Stimulated activated CD8-positive, alpha-beta memory T cell treated with anti-CD3 and anti-CD28 coated beads, Interleukin-15, amount 100 ng/mL, for 48 hours (primary cell): Measurements from ENCODE around the gene OTOGL.
A peak's percentile ranks its signal among the peaks of the same experiment; 100 is the strongest.
"Not testable (repeated sequence)": the region's sequence is repeated elsewhere in the genome, so short reads cannot be mapped to it uniquely, and the experiment has no call there.

ENCODE experiments used
- DNase-seq, 2 donors: peaks; one replicate each; pipeline ENCODE4 v3.0.0-alpha.2; 2020; ENCODE audit warnings: low read depth in 2 of 2

Gene OTOGL

DNA sequence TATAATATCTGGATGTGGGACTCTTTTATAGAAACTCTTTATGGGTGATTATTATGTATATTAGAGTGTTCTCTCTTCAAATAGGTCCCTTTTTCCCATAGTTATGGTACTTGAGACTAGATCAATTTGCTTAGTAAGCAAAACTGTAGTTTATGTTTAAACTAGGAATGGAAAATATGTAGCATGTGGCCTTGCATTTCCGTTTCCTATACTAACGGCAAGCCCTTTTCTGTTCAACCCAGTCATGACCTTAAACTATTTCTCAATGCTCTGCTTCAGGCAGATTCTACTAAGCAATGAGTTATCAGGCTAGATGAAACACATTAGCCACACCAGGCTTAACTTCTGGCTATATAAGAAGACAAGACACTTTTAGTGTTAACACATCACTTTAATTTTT, 84.6 kb downstream of the OTOGL start:
- no peak for DNase-seq

DNA sequence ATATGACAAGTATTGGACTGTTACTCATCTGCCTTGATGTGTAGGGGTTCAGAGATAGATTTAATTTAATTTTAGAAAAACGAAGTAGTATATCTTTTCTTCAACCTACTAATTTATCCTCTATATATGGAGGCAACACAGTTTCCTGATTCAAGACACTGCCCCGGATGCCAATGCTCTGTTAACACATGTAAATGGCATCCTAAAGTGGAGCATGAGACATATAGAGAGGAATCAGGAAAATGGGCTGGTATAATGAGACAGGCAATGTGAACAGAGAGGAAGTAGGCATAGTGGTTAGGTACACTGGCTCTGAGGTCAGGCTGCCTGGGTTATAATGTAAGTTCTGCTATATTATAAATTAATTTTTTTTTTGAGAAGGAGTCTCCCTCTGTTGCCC, 85.6 kb downstream of the OTOGL start:
- DNase-seq: no peak

- no peak for DNase-seq
These were observed 87.4 kb downstream of the OTOGL start for GRCh38 chr12:80186727-80187217.

GRCh38 chr12:80187660-80188090, 88.3 kb downstream of the OTOGL start:
- peak in 1 of 2 donors; percentile 23 for DNase-seq

DNA sequence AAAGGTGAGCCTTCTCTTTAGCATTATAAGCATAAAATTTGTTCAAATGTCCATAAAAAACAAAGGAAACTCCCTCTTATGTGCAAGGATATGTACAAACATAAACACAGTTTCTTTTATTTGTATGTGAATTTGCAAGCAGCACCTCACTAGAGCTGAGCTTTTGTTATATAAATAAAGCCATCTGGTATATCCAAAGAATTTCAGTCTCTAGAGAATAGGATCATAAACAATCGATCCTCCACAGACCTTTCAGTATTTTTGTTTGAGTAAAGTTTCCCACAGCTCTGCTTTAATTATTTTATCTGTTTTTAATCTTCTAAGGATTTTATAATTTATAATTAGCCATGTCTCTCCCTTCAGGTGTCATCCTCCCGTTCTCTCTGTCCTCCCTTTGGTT, 89.2 kb downstream of the OTOGL start:
- no peak for DNase-seq

- no peak for DNase-seq
These were observed 89.9 kb downstream of the OTOGL start for GRCh38 chr12:80189241-80189640.

- no peak for DNase-seq
These were observed 90.7 kb downstream of the OTOGL start for GRCh38 chr12:80190001-80190400.

DNA sequence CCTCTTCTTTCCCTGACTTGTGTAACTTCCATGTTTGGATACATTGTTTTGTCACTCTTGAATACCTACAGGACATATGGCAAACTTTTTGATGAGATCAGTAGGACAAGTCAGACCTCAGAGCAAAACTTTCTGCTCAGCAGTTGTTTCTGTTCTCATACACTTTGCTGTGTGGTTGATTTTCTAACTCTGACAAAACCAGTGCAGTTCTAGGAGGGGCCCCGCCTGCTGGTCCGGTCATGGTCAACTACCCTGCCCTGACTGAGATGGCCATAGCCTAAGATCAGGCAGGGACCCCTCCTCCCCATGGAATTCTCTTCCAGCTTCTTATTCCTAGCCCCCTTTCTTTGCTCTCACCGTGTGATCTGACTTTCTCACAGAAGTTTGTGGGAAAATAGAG, 92.8 kb downstream of the OTOGL start:
- DNase-seq: no peak

- no peak for DNase-seq
These were observed 94.5 kb downstream of the OTOGL start for GRCh38 chr12:80193865-80194264.

DNA sequence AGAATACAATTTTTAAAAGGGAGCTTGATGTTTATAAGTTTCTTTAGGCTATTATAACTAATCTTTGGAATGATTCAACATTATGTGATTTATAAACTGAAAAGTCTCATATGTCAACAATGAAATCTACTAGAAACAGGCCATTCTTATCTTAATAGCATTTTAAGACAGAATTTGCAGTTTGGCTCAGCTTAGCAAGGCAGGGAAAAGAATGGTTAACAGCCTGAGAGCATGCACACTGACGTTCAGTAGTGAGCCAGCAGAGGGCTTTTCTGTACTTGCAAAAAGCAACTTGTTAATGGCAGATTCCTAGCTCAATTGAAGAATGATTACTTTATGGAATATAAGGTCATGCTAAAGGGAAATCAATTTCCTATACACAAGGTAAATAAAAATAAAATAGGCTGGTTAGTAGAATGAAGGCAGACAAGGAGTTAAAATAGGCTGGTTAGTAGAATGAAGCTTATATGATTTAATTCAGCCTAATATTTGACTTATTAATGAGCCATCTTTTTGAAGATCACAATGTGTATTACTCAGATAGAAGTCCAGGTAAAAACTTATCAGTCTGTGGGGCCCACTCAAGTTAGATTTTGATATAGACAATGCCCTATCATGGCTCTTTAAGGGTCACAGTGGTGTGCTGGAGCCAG, 95.9 kb downstream of the OTOGL start:
- DNase-seq: no peak

DNA sequence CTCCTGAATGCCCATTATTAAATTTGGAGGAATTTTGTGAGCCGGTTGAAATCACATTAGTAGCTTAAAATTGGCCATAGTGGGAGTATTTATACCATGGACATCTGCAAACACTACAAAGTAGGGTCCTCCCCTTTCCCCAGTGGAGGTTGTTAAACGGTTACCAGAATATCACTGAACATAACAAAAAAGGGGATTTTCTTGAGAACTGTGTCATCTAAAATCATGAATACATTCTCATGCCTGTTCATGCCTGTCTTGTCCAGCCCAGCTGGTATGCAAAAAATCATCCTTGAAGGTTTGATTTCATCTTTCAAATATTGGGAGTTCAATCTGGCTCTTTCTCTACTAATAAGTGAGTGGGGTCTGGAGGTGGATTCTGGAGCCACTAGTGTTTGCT, 96.4 kb downstream of the OTOGL start:
- DNase-seq: no peak

DNA sequence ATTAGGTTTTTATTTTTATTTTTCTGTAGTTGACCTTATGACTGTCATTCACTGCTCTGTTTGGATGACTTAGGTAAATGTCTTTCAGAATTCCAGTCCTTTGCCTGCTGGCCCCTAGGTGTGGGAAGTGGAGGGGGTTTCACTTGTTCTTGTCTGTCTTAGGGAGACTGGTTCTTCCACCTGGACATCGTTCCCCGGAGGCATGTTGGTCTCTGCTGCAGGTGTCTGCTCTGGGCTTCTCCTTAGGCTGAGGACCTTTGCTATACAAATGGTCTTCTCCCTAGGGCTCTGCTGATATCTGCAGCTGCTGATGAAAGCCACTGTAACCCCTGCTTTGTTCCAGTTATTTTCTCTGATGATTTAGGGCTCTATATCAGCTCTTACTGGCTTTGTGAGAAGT, 97.1 kb downstream of the OTOGL start:
- no peak for DNase-seq

- DNase-seq: no peak
These were observed 99.5 kb downstream of the OTOGL start for GRCh38 chr12:80198782-80199337.

DNA sequence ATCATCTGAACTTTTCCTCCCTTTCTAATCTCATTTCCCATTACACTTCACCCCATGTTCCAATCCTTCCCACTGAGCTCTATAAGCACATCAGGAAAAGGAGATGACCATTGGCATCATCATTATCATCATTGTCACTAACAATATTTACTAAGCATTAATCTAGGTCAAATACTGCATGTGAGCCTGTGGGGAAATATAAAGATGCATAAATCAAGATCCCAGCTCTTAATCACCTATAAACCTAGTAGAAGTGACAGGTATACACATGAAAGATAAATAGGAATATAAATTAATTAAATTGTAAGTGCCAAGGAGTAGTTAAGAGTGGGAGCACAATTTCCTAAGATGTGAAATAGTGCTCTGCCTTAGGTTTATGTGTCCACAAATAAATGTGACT, 100.6 kb downstream of the OTOGL start:
- no peak for DNase-seq

GRCh38 chr12:80200414-80200813, 101.1 kb downstream of the OTOGL start:
- DNase-seq: no peak

GRCh38 chr12:80201908-80202307, 102.6 kb downstream of the OTOGL start:
- DNase-seq: no peak

- DNase-seq: no peak
These were observed 106.6 kb downstream of the OTOGL start for GRCh38 chr12:80205960-80206359.

DNA sequence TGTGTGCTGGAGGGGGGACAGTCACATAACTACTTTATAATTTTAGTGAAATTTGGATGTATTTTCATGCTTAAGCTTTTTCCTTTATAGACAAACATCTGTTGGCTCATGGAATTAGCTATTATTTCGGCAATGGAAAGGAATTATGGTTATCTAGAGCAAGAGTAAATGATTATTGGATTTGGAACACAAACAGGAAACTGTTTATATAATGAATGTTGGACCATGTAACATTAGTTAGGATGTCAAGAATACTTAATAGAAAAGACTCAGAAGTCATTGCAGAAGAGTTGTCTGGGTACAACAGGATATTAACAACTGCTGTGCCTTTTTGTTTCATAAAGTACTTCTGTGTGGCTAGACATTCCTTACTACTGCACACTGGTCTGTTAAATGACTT, 108.7 kb downstream of the OTOGL start:
- DNase-seq: no peak

DNA sequence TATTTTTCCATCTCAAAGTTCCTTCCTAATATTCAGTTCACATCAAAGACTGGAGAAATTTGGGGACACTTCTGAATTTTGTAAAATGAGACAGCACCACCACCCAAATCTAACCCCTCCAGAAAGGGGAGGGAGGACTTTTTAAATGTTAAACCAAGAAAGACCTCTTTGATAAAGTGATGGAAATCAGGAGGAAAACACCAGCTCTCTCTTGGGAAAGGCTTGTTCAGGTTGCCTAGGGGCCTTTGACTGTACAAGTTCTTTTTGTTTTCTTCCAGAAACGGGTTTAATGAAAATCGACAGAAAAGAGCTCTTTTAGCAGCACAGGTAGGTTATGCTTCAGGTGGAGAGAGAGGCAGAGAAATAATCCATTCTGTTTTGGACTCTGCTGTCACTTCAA, 112.3 kb downstream of the OTOGL start:
- no peak for DNase-seq

GRCh38 chr12:80212938-80213645, 113.8 kb downstream of the OTOGL start:
- DNase-seq: no peak

GRCh38 chr12:80213871-80214270, 114.5 kb downstream of the OTOGL start:
- no peak for DNase-seq

- no peak for DNase-seq
These were observed 117.7 kb downstream of the OTOGL start for GRCh38 chr12:80217011-80217535.

- not testable (repeated sequence) for DNase-seq
These were observed 119.6 kb downstream of the OTOGL start for GRCh38 chr12:80218925-80219324.
